Heart left ventricle (tissue), 16 donors: ENCODE results near the gene SPNS2. TPM values are rescaled to one million over a fixed set of nuclear protein-coding genes. Genes with fewer than 3 reads are reported as not detected.

Source experiments
- ATAC-seq, 4 donors: fragments of 200-7000 bp; cut with Tn5 transposase; one replicate each; pipeline ENCODE4 v1.9.1; 2020 to 2022; ENCODE audit warnings: moderate library complexity in 4 of 4, mild to moderate bottlenecking in 3 of 4, moderate number of reproducible peaks in 1 of 4
- DNase-seq, 5 donors: peaks; one replicate each; pipeline ENCODE4 v3.0.0-alpha.2; 2020
- H3K27ac ChIP-seq, 12 donors: fragments of 200-600 bp; sonication (generic) in 4 of 12; one replicate each; pipeline versions ENCODE4 v1.5.0 to v1.8.0; 2016 to 2022; ENCODE audit warnings: mild to moderate bottlenecking in 2 of 12
- H3K27me3 ChIP-seq, 9 donors: fragments of 200-600 bp; sonication (generic) in 2 of 9; one replicate each; pipeline versions ENCODE4 v1.5.1 to v1.8.0; 2016 to 2022; ENCODE audit warnings: mild to moderate bottlenecking in 3 of 9
- H3K36me3 ChIP-seq, 9 donors: fragments of 200-600 bp; sonication (generic) in 2 of 9; one replicate each; pipeline versions ENCODE4 v1.5.0 to v1.8.0; 2018 to 2022; ENCODE audit warnings: mild to moderate bottlenecking in 2 of 9
- H3K4me1 ChIP-seq, 12 donors: fragments of 200-600 bp; sonication (generic) in 4 of 12; one replicate each; pipeline versions ENCODE4 v1.5.0 to v1.8.0; 2016 to 2022; ENCODE audit warnings: mild to moderate bottlenecking in 3 of 12
- H3K4me3 ChIP-seq, 12 donors: fragments of 200-600 bp; sonication (generic) in 4 of 12; one replicate each; pipeline versions ENCODE4 v1.5.0 to v1.8.0; 2017 to 2022; ENCODE audit warnings: mild to moderate bottlenecking in 9 of 12, moderate library complexity in 4 of 12
- H3K9me3 ChIP-seq, 12 donors: fragments of 200-600 bp; sonication (generic) in 4 of 12; one replicate each; pipeline versions ENCODE4 v1.5.0 to v1.8.0; 2016 to 2022; ENCODE audit warnings: mild to moderate bottlenecking in 1 of 12
- POLR2A ChIP-seq, 2 donors: fragments of 450-650 bp; IDR thresholded peaks; one replicate each; pipeline ENCODE4 v1.6.1; 2017; ENCODE audit warnings: antibody characterized with exemption in 2 of 2, mild to moderate bottlenecking in 2 of 2, moderate library complexity in 2 of 2
- WGBS, 4 donors: extraction: QIAGEN DNeasy Blood & Tissue Kit in 2 of 4; methylation state at CpG; one replicate each; pipeline versions ENCODE4 v1.1.5 to v1.1.7; 2013 to 2018; 5-methylcytosine and 5-hydroxymethylcytosine counted together
- intact Hi-C, 10 donors: fragments of 100-400 bp; cut with DNase I; formaldehyde crosslinking; loops; one replicate each; pipeline versions ENCODE4 v1.11.1 to v1.14.2; 2022
- polyA plus RNA-seq, 2 donors: library from polyadenylated mRNA; stranded (reverse); fragments of 200-250 nt; gene quantifications; one replicate each; pipeline ENCODE4 v1.2.3, GENCODE V29; 2013
- total RNA-seq, 9 donors: library from RNA; depleted of rRNA in 2 of 9; stranded (reverse); fragments of >200 nt in 2 of 9; fragmentation: NEBNext Ultra II Directional in 3 of 9; extraction: Animal tissue kit (Norgen Biotek cat#: 25700) in 3 of 9; gene quantifications; one replicate each; pipeline versions ENCODE4 v1.1.0 to v1.2.4, GENCODE V29; 2016 to 2023
- TF ChIP-seq, protein P1 (sequence below), 12 donors: fragments of 200-600 bp; sonication (generic) in 4 of 12; IDR thresholded peaks; one replicate each; pipeline versions ENCODE4 v1.5.0 to v1.8.0; 2018 to 2022; ENCODE audit warnings: antibody characterized with exemption in 12 of 12, mild to moderate bottlenecking in 5 of 12
- donor health status: ischemic (EF 13 %, LVEDD 7.1; RV severe dilation, severe dysfunction).
- donor health status: healthy with polysubstance abuse.
- donor health status: DM: no; HTN: yes; CAD: no.
- donor health status: DM: no; HTN: no; CAD: no.
- donor health status: ischemic (EF 25% LVEDD 6.9; RV normal size, moderate dysfunction).
- donor health status: ischemic (EF 25% LVEDD 5.7; RV mildly dilated, moderate dysfunction).
- donor health status: healthy.
- donor health status: DM: yes; HTN: yes; CAD: no.
- donor health status: ischemic (EF 35%, LVEDD 5.7; RV mildly dilated, moderate dysfunction).
- donor health status: nonischemic (EF 11% LVEDD 7.7; RV severe dilation, severe dysfunction).
- donor health status: DM: yes; HTN: yes; CAD: no.
- donor health status: PGD.
- donor health status: ischemic (EF 29% LVEDD 5.4; RV normal size, mild dysfunction).
- donor health status: nonischemic (EF 23%, LVEDD 6.1; RV moderate dilation, normal function).

SPNS2 gene
- total and polyA plus RNA-seq, 11 donors: 6.4 to 22.0 (median 13.3) TPM

- H3K36me3 ChIP-seq: peaks cover 0 to 36% (median 21%) of the 10 kb centered on the region in 9 donors
- TF ChIP-seq POLR2A (IDR thresholded peaks at IDR 0.05): no peak
- TF ChIP-seq, protein P1, sequence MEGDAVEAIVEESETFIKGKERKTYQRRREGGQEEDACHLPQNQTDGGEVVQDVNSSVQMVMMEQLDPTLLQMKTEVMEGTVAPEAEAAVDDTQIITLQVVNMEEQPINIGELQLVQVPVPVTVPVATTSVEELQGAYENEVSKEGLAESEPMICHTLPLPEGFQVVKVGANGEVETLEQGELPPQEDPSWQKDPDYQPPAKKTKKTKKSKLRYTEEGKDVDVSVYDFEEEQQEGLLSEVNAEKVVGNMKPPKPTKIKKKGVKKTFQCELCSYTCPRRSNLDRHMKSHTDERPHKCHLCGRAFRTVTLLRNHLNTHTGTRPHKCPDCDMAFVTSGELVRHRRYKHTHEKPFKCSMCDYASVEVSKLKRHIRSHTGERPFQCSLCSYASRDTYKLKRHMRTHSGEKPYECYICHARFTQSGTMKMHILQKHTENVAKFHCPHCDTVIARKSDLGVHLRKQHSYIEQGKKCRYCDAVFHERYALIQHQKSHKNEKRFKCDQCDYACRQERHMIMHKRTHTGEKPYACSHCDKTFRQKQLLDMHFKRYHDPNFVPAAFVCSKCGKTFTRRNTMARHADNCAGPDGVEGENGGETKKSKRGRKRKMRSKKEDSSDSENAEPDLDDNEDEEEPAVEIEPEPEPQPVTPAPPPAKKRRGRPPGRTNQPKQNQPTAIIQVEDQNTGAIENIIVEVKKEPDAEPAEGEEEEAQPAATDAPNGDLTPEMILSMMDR (IDR thresholded peaks at IDR 0.05): no peak
- peaks cover 20 to 97% (median 61%) of the 10 kb centered on the region in 12 donors for H3K4me1 ChIP-seq
- intact Hi-C loops: loop anchor here in 5 of 10 donors (5.0 kb wide), 4 partner anchors 35 to 120 kb away; partner anchors contain the start of gene SPNS2 (in 2 of the 5)
- H3K9me3 ChIP-seq: no peaks in the 10 kb centered on the region
- ATAC-seq (peak; percentile 15 to 44 (median 38)), DNase-seq (peak in 3 of 5 donors; percentile 45 to 72 (median 68))
- H3K27ac ChIP-seq: peak overlapping the region; percentile 20 to 90 (median 70)
- no peaks in the 10 kb centered on the region for H3K27me3 ChIP-seq
- WGBS, 4 donors: 34 to 59% (median 43%) methylated on average over 16 to 18 of the region's 18 CpGs
- peak overlapping the region in 7 of 12 donors; percentile 5 to 37 (median 27) for H3K4me3 ChIP-seq
These were observed 38.2 kb downstream of the SPNS2 start for GRCh38 chr17:4536742-4537411.

DNA sequence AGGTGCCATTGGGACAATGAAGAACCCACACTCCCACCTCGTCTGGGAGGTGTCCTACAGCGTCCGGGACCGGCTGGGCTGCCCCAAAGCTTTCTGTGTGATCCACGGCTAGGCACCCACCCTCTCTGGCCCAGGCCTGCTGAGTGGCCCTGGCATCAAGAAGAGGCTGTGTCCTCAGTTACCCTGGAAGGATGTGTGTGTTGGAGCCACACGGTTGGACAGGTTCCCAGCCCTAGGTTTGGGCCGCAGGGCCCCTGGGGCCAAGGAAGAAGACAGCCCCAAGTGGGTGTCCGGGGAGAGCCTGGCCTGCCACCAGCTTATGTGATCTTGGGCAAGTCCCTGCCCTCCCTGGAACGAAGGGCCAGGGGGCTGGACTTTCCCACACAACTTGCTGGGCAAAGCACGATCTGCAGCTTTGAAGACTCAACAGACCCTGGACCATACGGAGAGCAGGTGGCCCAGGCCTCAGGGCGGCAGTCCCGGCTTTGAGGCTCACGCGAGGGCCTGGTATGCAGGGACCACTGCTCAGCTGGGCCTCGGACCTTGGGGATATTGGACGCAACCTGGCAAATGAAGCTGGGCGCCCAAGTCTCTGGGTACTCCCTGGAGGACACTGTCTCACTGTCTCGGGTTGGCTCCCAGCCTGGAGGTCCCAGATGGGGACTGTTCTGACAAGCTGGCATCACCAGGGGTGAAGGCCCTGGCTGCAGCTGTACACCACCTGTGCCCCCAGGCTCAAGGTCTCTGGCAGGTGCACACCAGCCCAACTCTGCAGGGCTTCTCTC lies 39.0 kb downstream of the SPNS2 start:
- peak in 3 of 4 donors; percentile 4 to 16 (median 10) for ATAC-seq
- intact Hi-C loops: loop anchor here in 5 of 10 donors (5.0 kb wide), 4 partner anchors 35 to 120 kb away; partner anchors contain the start of gene SPNS2 (in 2 of the 5)
- peaks cover 20 to 94% (median 60%) of the 10 kb centered on the region in 12 donors for H3K4me1 ChIP-seq
- TF ChIP-seq POLR2A (IDR thresholded peaks at IDR 0.05): no peak
- TF ChIP-seq, protein P1 (IDR thresholded peaks at IDR 0.05): no peak
- H3K36me3 ChIP-seq: peaks cover 0 to 43% (median 29%) of the 10 kb centered on the region in 9 donors
- 56 to 62% (median 60%) methylated on average over 13 to 19 of the region's 19 CpGs for WGBS, 4 donors
- peak in 3 of 5 donors; percentile 41 to 69 (median 57) for DNase-seq
- peak overlapping the region; percentile 20 to 90 (median 70) for H3K27ac ChIP-seq
- no peaks in the 10 kb centered on the region for H3K9me3 ChIP-seq
- no peaks in the 10 kb centered on the region for H3K27me3 ChIP-seq
- no peak overlapping the region for H3K4me3 ChIP-seq

DNA sequence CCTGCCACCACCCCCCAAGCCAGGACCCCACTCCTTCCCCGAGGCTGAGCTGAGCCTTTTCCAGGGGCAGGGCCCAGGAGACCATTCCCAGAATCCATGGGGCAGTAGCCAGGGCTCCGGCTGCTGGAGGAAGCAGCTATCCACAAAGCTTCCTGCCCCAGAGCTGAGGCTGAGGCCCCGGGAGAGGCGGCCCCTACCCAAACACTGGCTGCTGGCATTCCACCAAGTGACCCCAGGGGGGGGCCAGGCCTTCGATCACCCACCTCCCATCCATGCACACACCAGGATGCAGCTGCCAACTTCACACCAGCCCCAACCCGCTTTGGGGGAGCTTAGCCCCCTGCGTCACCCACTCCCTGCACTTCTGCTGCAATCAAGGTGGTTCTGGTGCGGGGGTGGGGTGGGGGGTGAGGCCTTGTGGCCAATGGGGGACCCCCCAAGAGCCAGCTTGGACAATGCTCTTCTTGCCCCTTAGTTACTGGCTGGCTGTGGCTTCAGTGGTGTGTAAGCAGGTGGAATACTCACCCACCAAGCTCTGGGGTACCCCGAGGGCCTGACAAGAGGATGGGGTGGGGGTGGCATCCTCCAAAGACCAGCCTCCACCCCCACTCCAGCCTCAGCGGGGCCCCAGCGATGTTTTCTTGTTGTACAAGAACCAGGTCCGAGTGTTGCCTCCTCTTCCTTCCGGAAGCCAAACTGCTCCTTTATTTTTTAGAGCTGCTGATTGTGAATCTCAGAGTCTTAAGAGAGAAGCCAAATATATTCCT lies 39.7 kb downstream of the SPNS2 start:
- DNase-seq: peak in 2 of 5 donors; percentile 40 to 66
- WGBS, 4 donors: 65 to 87% (median 77%) methylated on average over 9 to 13 of the region's 13 CpGs
- intact Hi-C loops: loop anchor here in 5 of 10 donors (5.0 kb wide), 4 partner anchors 36 to 121 kb away; partner anchors contain the start of gene SPNS2 (in 2 of the 5)
- ATAC-seq: no peak
- Histone ChIP-seq H3K36me3 (peaks cover 0 to 51% (median 34%) of the 10 kb centered on the region in 9 donors), H3K4me1 (peaks cover 20 to 86% (median 57%) of the 10 kb centered on the region in 12 donors), H3K27me3 (no peaks in the 10 kb centered on the region), H3K27ac (peak overlapping the region in 10 of 12 donors; percentile 57 to 90 (median 72)), H3K4me3 (no peak overlapping the region), H3K9me3 (no peaks in the 10 kb centered on the region)
- TF ChIP-seq POLR2A (IDR thresholded peaks at IDR 0.05): no peak
- TF ChIP-seq, protein P1 (IDR thresholded peaks at IDR 0.05): no peak
